Activated CD8-positive, alpha-beta T cell treated with anti-CD3 and anti-CD28 coated beads, Interleukin-2, amount 10 ng/mL, durations not matched to agents 7 days and 5 days (primary cell): Measurements from ENCODE around the gene MRPL19. TPM values are rescaled to one million over a fixed set of nuclear protein-coding genes. Genes with fewer than 3 reads are reported as not detected.
A peak's percentile ranks its signal among the peaks of the same experiment; 100 is the strongest.

Source experiments
- ATAC-seq: fragments of 150-1000 bp; cut with Tn5 transposase; one replicate; pipeline ENCODE4 v1.10.0; 2021; ENCODE audit warnings: moderate library complexity
- CTCF ChIA-PET: fragments of 350-600 bp; sonication (Branson Sonifier 250); formaldehyde crosslinking; loops from one replicate; lab custom pipeline; 2021; ENCODE audit warnings: antibody characterized with exemption; lab: Charles Lee
- POLR2A ChIA-PET: fragments of 350-600 bp; sonication (Branson Sonifier 250); formaldehyde crosslinking; loops from one replicate; lab custom pipeline; 2021; ENCODE audit warnings: antibody characterized with exemption; lab: Charles Lee
- DNase-seq: peaks from one replicate; pipeline ENCODE4 v3.0.0-alpha.2; 2020
- H3K27ac Mint-ChIP-seq: one replicate; pipeline ENCODE4 v1.8.0; 2021; ENCODE audit warnings: mild to moderate bottlenecking, mixed read lengths
- H3K27me3 Mint-ChIP-seq: one replicate; pipeline ENCODE4 v1.8.0; 2021; ENCODE audit warnings: low read depth, mixed read lengths
- H3K36me3 Mint-ChIP-seq: one replicate; pipeline ENCODE4 v1.8.0; 2021; ENCODE audit warnings: low read depth, mixed read lengths
- H3K4me1 Mint-ChIP-seq: one replicate; pipeline ENCODE4 v1.8.0; 2021; ENCODE audit warnings: low read depth, mixed read lengths
- H3K4me3 Mint-ChIP-seq: one replicate; pipeline ENCODE4 v1.8.0; 2021; ENCODE audit warnings: mild to moderate bottlenecking, mixed read lengths
- H3K9me3 Mint-ChIP-seq: one replicate; pipeline ENCODE4 v1.8.0; 2022; ENCODE audit warnings: mixed read lengths; ENCODE audit not compliant: insufficient read depth
- total RNA-seq, 2 experiments: library from RNA; stranded (reverse); gene quantifications; one replicate each; pipeline ENCODE4 v1.2.3, GENCODE V29; 2021

Gene MRPL19
- total RNA-seq, 2 experiments from 2014 or later: 39.5 to 42.4 TPM

GRCh38 chr2:75619956-75620740 lies 26.4 kb upstream of the MRPL19 start:
- Mint-ChIP-seq H3K27ac (no peak overlapping the region), H3K4me1 (no peaks in the 10 kb centered on the region), H3K9me3 (no peaks in the 10 kb centered on the region), H3K4me3 (no peak overlapping the region), H3K36me3 (no peaks in the 10 kb centered on the region), H3K27me3 (peaks cover 15% of the 10 kb centered on the region)
- CTCF ChIA-PET: interaction anchor here (1.2 to 3.0 kb wide), 2 partner anchors 8 to 11 kb away, joined by 6 to 17 read pairs; no protein-coding TSS in a partner anchor
- ATAC-seq (no peak), DNase-seq (no peak)
- POLR2A ChIA-PET: no interaction called here

GRCh38 chr2:75621228-75621627 lies 25.4 kb upstream of the MRPL19 start:
- peaks cover 15% of the 10 kb centered on the region for H3K27me3 Mint-ChIP-seq
- H3K9me3 Mint-ChIP-seq: no peaks in the 10 kb centered on the region
- no peak overlapping the region for H3K4me3 Mint-ChIP-seq
- H3K27ac Mint-ChIP-seq: no peak overlapping the region
- no peaks in the 10 kb centered on the region for H3K4me1 Mint-ChIP-seq
- ChIA-PET POLR2A (no interaction called here), CTCF (interaction anchor here (3.0 kb wide), 1 partner anchor 12 kb away, joined by 17 read pairs; no protein-coding TSS in a partner anchor)
- H3K36me3 Mint-ChIP-seq: no peaks in the 10 kb centered on the region
- no peak for ATAC-seq
- DNase-seq: no peak

- DNase-seq: no peak
- no peak for ATAC-seq
- H3K4me1 Mint-ChIP-seq: no peaks in the 10 kb centered on the region
- H3K4me3 Mint-ChIP-seq: no peak overlapping the region
- CTCF ChIA-PET: interaction anchor here (0.6 kb wide), 1 partner anchor 12 kb away, joined by 3 read pairs; no protein-coding TSS in a partner anchor
- H3K27me3 Mint-ChIP-seq: peaks cover 16% of the 10 kb centered on the region
- no peaks in the 10 kb centered on the region for H3K9me3 Mint-ChIP-seq
- H3K36me3 Mint-ChIP-seq: no peaks in the 10 kb centered on the region
- H3K27ac Mint-ChIP-seq: no peak overlapping the region
- POLR2A ChIA-PET: no interaction called here
These were observed 24.1 kb upstream of the MRPL19 start for GRCh38 chr2:75622500-75622899.

- Mint-ChIP-seq H3K4me3 (no peak overlapping the region), H3K9me3 (no peaks in the 10 kb centered on the region), H3K27me3 (peaks cover 13% of the 10 kb centered on the region), H3K36me3 (no peaks in the 10 kb centered on the region), H3K4me1 (no peaks in the 10 kb centered on the region), H3K27ac (no peak overlapping the region)
- ATAC-seq: no peak
- no peak for DNase-seq
- CTCF ChIA-PET: interaction anchor here (1.1 kb wide), 1 partner anchor 18 kb away, joined by 3 read pairs; no protein-coding TSS in a partner anchor
- POLR2A ChIA-PET: no interaction called here
These were observed 23.7 kb upstream of the MRPL19 start for GRCh38 chr2:75622929-75623328.

- Mint-ChIP-seq H3K27ac (no peak overlapping the region), H3K4me3 (no peak overlapping the region), H3K4me1 (no peaks in the 10 kb centered on the region), H3K36me3 (no peaks in the 10 kb centered on the region), H3K9me3 (no peaks in the 10 kb centered on the region), H3K27me3 (peaks cover 9% of the 10 kb centered on the region)
- DNase-seq (peak; percentile 70), ATAC-seq (peak; percentile 81)
- CTCF ChIA-PET: interaction anchor here (1.1 to 2.0 kb wide), 14 partner anchors 8 to 939 kb away, joined by 3 to 13 read pairs (median 4); no protein-coding TSS in a partner anchor
- POLR2A ChIA-PET: no interaction called here
These were observed 18.6 kb upstream of the MRPL19 start for GRCh38 chr2:75627902-75628504.

- Mint-ChIP-seq H3K9me3 (no peaks in the 10 kb centered on the region), H3K27me3 (peaks cover 7% of the 10 kb centered on the region), H3K4me1 (no peaks in the 10 kb centered on the region), H3K36me3 (no peaks in the 10 kb centered on the region), H3K4me3 (no peak overlapping the region), H3K27ac (no peak overlapping the region)
- no peak for ATAC-seq
- no peak for DNase-seq
- ChIA-PET CTCF (interaction anchor here (0.7 to 1.6 kb wide), 3 partner anchors 8 to 169 kb away, joined by 3 to 6 read pairs (median 3); no protein-coding TSS in a partner anchor), POLR2A (no interaction called here)
These were observed 14.4 kb upstream of the MRPL19 start for GRCh38 chr2:75632091-75632701.

- no peak overlapping the region for H3K27ac Mint-ChIP-seq
- H3K9me3 Mint-ChIP-seq: no peaks in the 10 kb centered on the region
- DNase-seq (no peak), ATAC-seq (no peak)
- H3K27me3 Mint-ChIP-seq: peaks cover 12% of the 10 kb centered on the region
- CTCF ChIA-PET: interaction anchor here (0.7 to 1.4 kb wide), 3 partner anchors 15 to 169 kb away, joined by 3 read pairs; no protein-coding TSS in a partner anchor
- no peaks in the 10 kb centered on the region for H3K4me1 Mint-ChIP-seq
- no peaks in the 10 kb centered on the region for H3K36me3 Mint-ChIP-seq
- H3K4me3 Mint-ChIP-seq: no peak overlapping the region
- POLR2A ChIA-PET: no interaction called here
These were observed 13.8 kb upstream of the MRPL19 start for GRCh38 chr2:75632813-75633212.

- ATAC-seq (no peak), DNase-seq (no peak)
- POLR2A ChIA-PET: no interaction called here
- CTCF ChIA-PET: interaction anchor here (1.4 kb wide), 1 partner anchor 14 kb away, joined by 3 read pairs; no protein-coding TSS in a partner anchor
- H3K9me3 Mint-ChIP-seq: no peaks in the 10 kb centered on the region
- H3K4me3 Mint-ChIP-seq: no peak overlapping the region
- peaks cover 16% of the 10 kb centered on the region for H3K27me3 Mint-ChIP-seq
- H3K36me3 Mint-ChIP-seq: no peaks in the 10 kb centered on the region
- no peaks in the 10 kb centered on the region for H3K4me1 Mint-ChIP-seq
- H3K27ac Mint-ChIP-seq: no peak overlapping the region
These were observed 13.0 kb upstream of the MRPL19 start for GRCh38 chr2:75633620-75634019.

GRCh38 chr2:75634945-75635344 lies 11.6 kb upstream of the MRPL19 start:
- Mint-ChIP-seq H3K4me3 (no peak overlapping the region), H3K27me3 (peaks cover 18% of the 10 kb centered on the region), H3K36me3 (no peaks in the 10 kb centered on the region), H3K27ac (no peak overlapping the region), H3K4me1 (no peaks in the 10 kb centered on the region), H3K9me3 (no peaks in the 10 kb centered on the region)
- ChIA-PET POLR2A (no interaction called here), CTCF (interaction anchor here (1.5 kb wide), 1 partner anchor 42 kb away, joined by 6 read pairs; no protein-coding TSS in a partner anchor)
- ATAC-seq: no peak
- no peak for DNase-seq

- Mint-ChIP-seq H3K4me1 (no peaks in the 10 kb centered on the region), H3K9me3 (no peaks in the 10 kb centered on the region), H3K27me3 (peaks cover 17% of the 10 kb centered on the region), H3K27ac (no peak overlapping the region), H3K36me3 (no peaks in the 10 kb centered on the region), H3K4me3 (no peak overlapping the region)
- POLR2A ChIA-PET: no interaction called here
- ATAC-seq: no peak
- no peak for DNase-seq
- CTCF ChIA-PET: interaction anchor here (2.0 to 2.4 kb wide), 2 partner anchors 10 to 39 kb away, joined by 6 to 10 read pairs; no protein-coding TSS in a partner anchor
These were observed 9.0 kb upstream of the MRPL19 start for GRCh38 chr2:75637568-75637967.

- Mint-ChIP-seq H3K27me3 (peaks cover 15% of the 10 kb centered on the region), H3K4me3 (no peak overlapping the region), H3K4me1 (no peaks in the 10 kb centered on the region), H3K27ac (no peak overlapping the region), H3K36me3 (no peaks in the 10 kb centered on the region), H3K9me3 (no peaks in the 10 kb centered on the region)
- DNase-seq: peak; percentile 61
- ChIA-PET CTCF (interaction anchor here (0.6 to 3.3 kb wide), 18 partner anchors 9 to 959 kb away, joined by 3 to 49 read pairs (median 4); no protein-coding TSS in a partner anchor), POLR2A (no interaction called here)
- peak; percentile 93 for ATAC-seq
These were observed 5.9 kb upstream of the MRPL19 start for GRCh38 chr2:75640621-75641121.
